Panc1 (cell line): ENCODE measurements around the gene CALU. TPM values are rescaled to one million over a fixed set of nuclear protein-coding genes. Genes with fewer than 3 reads are reported as not detected.

Experiments used
- ATAC-seq: fragments of 200-7000 bp; cut with Tn5 transposase; 2 replicates; pipeline ENCODE4 v1.9.1; 2020; ENCODE audit warnings: mild to moderate bottlenecking, moderate library complexity
- BruUV-seq: library from RNA; stranded (reverse); fragments of 400-500 nt; replicated peaks from 2 replicates; lab custom pipeline; 2021; lab: Mats Ljungman, UMichigan
- CTCF ChIA-PET: fragments of 300-600 bp; sonication (Branson Sonifier 250); formaldehyde crosslinking; loops from one replicate; lab custom pipeline; 2022; ENCODE audit warnings: antibody characterized with exemption; lab: Charles Lee
- POLR2A ChIA-PET: fragments of 300-600 bp; sonication (Branson Sonifier 250); formaldehyde crosslinking; loops from one replicate; lab custom pipeline; 2022; ENCODE audit warnings: antibody characterized with exemption; lab: Charles Lee
- DNase-seq: peaks from one replicate; pipeline ENCODE4 v3.0.0-alpha.2; 2010; ENCODE audit warnings: low read depth, low spot score
- H3K27ac ChIP-seq: 2 replicates; pipeline ENCODE4 v1.5.1; 2011; ENCODE audit warnings: mild to moderate bottlenecking, low read length, inconsistent platforms
- H3K27me3 ChIP-seq: fragments of 200-500 bp; sonication (Bioruptor generic); 2 replicates; pipeline ENCODE4 v1.6.0; 2014; ENCODE audit warnings: low read length, inconsistent platforms; ENCODE audit not compliant: control insufficient read depth, insufficient read depth
- H3K36me3 ChIP-seq: fragments of 200-500 bp; sonication (Bioruptor generic); 2 replicates; pipeline ENCODE4 v1.5.1; 2014; ENCODE audit warnings: inconsistent platforms, mild to moderate bottlenecking, low read length, moderate library complexity; ENCODE audit not compliant: control insufficient read depth, insufficient read depth
- H3K4me1 ChIP-seq: 2 replicates; pipeline ENCODE4 v1.5.1; 2011; ENCODE audit warnings: inconsistent platforms, mild to moderate bottlenecking, low read length, moderate library complexity; ENCODE audit not compliant: control insufficient read depth, insufficient read depth
- H3K4me3 ChIP-seq, 2 experiments: 2 replicates each; pipeline ENCODE4 v1.5.1; 2011 to 2012; ENCODE audit warnings: low read depth in 2 of 2, low read length in 2 of 2, mild to moderate bottlenecking in 2 of 2, inconsistent platforms in 1 of 2, moderate library complexity in 1 of 2
- H3K9me3 ChIP-seq: fragments of 200-500 bp; sonication (Bioruptor generic); 2 replicates; pipeline ENCODE4 v1.5.1; 2014; ENCODE audit warnings: low read depth, mild to moderate bottlenecking, inconsistent platforms, low read length, moderate library complexity; ENCODE audit not compliant: control insufficient read depth, insufficient read depth
- POLR2AphosphoS5 ChIP-seq: IDR thresholded peaks from 2 replicates; pipeline ENCODE4 v1.6.1; 2012; ENCODE audit warnings: mild to moderate bottlenecking, low read depth, low read length, moderate library complexity
- SIN3A ChIP-seq: IDR thresholded peaks from 2 replicates; pipeline ENCODE4 v1.6.1; 2012; ENCODE audit warnings: low read depth, mild to moderate bottlenecking, low read length, moderate library complexity, borderline replicate concordance; ENCODE audit not compliant: insufficient read depth
- TCF7L2 ChIP-seq: IDR thresholded peaks from 2 replicates; pipeline ENCODE4 v1.6.1; 2011; ENCODE audit warnings: mild to moderate bottlenecking, low read depth, low read length, inconsistent platforms
- in situ Hi-C: cut with HindIII; loops from 2 replicates; pipeline ENCODE4 v1.10.0; 2016; ENCODE audit warnings: low sequenced_read_pairs, low pct_unique_long_range_greater_than_20kb
- intact Hi-C: fragments of 100-400 bp; cut with micrococcal nuclease; formaldehyde crosslinking; loops from one replicate; pipeline ENCODE4 v1.10.0; 2022; ENCODE audit not compliant: unreplicated experiment
- total RNA-seq: library from RNA; stranded (reverse); gene quantifications from one replicate; pipeline ENCODE4 v1.2.1, GENCODE V29; 2021; ENCODE audit not compliant: unreplicated experiment
- TF ChIP-seq, protein P1 (sequence below), 2 experiments: IDR thresholded peaks; 2 replicates each; pipeline ENCODE4 v1.6.1; 2011 to 2012; ENCODE audit warnings: low read depth in 2 of 2, control low read depth in 1 of 2, low read length in 1 of 2, mild to moderate bottlenecking in 1 of 2, moderate library complexity in 1 of 2; ENCODE audit not compliant: insufficient read depth in 1 of 2
- TF ChIP-seq, protein P2 (sequence below): fragments of 450-650 bp; IDR thresholded peaks from 2 replicates; pipeline ENCODE4 v1.5.1; 2017; ENCODE audit warnings: mild to moderate bottlenecking

Gene CALU
- total RNA-seq, 1 experiment from 2014 or later: 210 TPM

GRCh38 chr7:128713794-128714193 is 25.4 kb upstream of the CALU start:
- Histone ChIP-seq H3K4me1 (no peaks in the 10 kb centered on the region), H3K4me3 (no peak overlapping the region), H3K36me3 (no peaks in the 10 kb centered on the region), H3K27me3 (no peaks in the 10 kb centered on the region), H3K9me3 (no peaks in the 10 kb centered on the region; the same call in 1 of the 2 replicates), H3K27ac (no peak overlapping the region)
- ChIA-PET POLR2A (no interaction called here), CTCF (no interaction called here)
- no peak for ATAC-seq
- no TSS peak for BruUV-seq
- TF ChIP-seq TCF7L2: no peak
- TF ChIP-seq, protein P1, sequence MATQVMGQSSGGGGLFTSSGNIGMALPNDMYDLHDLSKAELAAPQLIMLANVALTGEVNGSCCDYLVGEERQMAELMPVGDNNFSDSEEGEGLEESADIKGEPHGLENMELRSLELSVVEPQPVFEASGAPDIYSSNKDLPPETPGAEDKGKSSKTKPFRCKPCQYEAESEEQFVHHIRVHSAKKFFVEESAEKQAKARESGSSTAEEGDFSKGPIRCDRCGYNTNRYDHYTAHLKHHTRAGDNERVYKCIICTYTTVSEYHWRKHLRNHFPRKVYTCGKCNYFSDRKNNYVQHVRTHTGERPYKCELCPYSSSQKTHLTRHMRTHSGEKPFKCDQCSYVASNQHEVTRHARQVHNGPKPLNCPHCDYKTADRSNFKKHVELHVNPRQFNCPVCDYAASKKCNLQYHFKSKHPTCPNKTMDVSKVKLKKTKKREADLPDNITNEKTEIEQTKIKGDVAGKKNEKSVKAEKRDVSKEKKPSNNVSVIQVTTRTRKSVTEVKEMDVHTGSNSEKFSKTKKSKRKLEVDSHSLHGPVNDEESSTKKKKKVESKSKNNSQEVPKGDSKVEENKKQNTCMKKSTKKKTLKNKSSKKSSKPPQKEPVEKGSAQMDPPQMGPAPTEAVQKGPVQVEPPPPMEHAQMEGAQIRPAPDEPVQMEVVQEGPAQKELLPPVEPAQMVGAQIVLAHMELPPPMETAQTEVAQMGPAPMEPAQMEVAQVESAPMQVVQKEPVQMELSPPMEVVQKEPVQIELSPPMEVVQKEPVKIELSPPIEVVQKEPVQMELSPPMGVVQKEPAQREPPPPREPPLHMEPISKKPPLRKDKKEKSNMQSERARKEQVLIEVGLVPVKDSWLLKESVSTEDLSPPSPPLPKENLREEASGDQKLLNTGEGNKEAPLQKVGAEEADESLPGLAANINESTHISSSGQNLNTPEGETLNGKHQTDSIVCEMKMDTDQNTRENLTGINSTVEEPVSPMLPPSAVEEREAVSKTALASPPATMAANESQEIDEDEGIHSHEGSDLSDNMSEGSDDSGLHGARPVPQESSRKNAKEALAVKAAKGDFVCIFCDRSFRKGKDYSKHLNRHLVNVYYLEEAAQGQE (IDR thresholded peaks at IDR 0.05; ENCODE audit: insufficient read depth in 1 of 2, low read depth in 2 of 2, low read length in 1 of 2): no peak
- TF ChIP-seq POLR2AphosphoS5: no peak
- TF ChIP-seq SIN3A: no peak
- TF ChIP-seq, protein P2, sequence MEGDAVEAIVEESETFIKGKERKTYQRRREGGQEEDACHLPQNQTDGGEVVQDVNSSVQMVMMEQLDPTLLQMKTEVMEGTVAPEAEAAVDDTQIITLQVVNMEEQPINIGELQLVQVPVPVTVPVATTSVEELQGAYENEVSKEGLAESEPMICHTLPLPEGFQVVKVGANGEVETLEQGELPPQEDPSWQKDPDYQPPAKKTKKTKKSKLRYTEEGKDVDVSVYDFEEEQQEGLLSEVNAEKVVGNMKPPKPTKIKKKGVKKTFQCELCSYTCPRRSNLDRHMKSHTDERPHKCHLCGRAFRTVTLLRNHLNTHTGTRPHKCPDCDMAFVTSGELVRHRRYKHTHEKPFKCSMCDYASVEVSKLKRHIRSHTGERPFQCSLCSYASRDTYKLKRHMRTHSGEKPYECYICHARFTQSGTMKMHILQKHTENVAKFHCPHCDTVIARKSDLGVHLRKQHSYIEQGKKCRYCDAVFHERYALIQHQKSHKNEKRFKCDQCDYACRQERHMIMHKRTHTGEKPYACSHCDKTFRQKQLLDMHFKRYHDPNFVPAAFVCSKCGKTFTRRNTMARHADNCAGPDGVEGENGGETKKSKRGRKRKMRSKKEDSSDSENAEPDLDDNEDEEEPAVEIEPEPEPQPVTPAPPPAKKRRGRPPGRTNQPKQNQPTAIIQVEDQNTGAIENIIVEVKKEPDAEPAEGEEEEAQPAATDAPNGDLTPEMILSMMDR: no peak
- in situ Hi-C loops (no loop called here), intact Hi-C loops (no loop called here)
- no peak for DNase-seq

DNA sequence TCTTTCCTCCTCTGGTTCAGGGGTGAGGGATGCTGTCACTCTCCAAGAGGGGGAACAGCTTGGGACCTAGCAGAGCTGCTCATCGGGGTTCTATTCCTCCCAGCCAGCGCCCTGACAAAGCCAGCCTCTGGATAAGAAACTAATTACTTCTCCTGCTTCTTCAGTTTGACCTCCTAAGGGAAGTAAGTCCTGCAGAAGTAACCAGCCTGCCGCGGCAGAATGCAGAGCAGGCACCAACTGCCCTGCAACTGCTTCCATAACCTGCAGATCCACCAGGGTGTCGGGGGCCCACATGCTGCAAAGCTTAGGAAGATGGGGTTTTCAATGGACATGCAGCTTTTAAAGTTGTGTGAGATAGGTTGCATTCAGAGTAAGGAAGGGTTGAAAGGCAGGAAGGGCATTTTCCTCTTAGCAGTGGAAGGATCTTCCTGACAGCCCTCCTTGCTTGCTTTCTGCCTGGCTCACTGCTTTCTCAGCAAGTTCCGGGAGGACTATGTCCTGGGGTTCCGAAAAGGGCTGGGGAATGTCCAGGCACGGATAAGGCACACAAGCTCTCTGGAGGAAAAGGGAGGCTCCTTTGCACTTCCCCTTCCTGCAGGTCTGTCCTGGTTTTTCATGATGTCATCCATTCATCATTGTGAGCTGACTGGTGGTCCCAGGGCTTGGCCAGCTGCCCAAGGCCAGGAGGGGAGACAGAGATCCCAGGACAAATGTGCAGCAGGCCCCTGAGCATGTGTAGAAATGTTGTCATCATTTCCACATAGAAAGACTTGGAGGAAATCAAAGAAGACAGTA is 24.3 kb upstream of the CALU start:
- TF ChIP-seq, protein P1 (IDR thresholded peaks at IDR 0.05; ENCODE audit: insufficient read depth in 1 of 2, low read depth in 2 of 2, low read length in 1 of 2): no peak
- TF ChIP-seq POLR2AphosphoS5: no peak
- no peak for TF ChIP-seq TCF7L2
- ChIA-PET POLR2A (no interaction called here), CTCF (no interaction called here)
- intact Hi-C loops: no loop called here
- H3K4me3 ChIP-seq: no peak overlapping the region
- no TSS peak for BruUV-seq
- H3K27me3 ChIP-seq: no peaks in the 10 kb centered on the region
- H3K36me3 ChIP-seq: no peaks in the 10 kb centered on the region
- in situ Hi-C loops: no loop called here
- no peaks in the 10 kb centered on the region; the same call in 1 of the 2 replicates for H3K9me3 ChIP-seq
- ATAC-seq (no peak), DNase-seq (no peak)
- no peak overlapping the region for H3K27ac ChIP-seq
- no peaks in the 10 kb centered on the region for H3K4me1 ChIP-seq
